Measurements from ENCODE around the gene FAM120AOS.

- no peak for TF ChIP-seq CTCF (IDR thresholded peaks at IDR 0.05)
- TF ChIP-seq ZFX (IDR thresholded peaks at IDR 0.05; ENCODE audit: borderline replicate concordance), result no peak
These were observed 12.5 kb upstream of the FAM120AOS start for GRCh38 chr9:93465855-93466254.
